H1 (cell line): Measurements from ENCODE around the gene PROX2. TPM values are rescaled to one million over a fixed set of nuclear protein-coding genes. Genes with fewer than 3 reads are reported as not detected.

Experiments
- CTCF ChIA-PET: fragments of 300-600 bp; sonication (Branson Sonifier 250); formaldehyde crosslinking; loops from one replicate; lab custom pipeline; 2021; ENCODE audit not compliant: partially characterized antibody; lab: Charles Lee
- POLR2A ChIA-PET: fragments of 300-600 bp; sonication (Branson Sonifier 250); formaldehyde crosslinking; loops from one replicate; lab custom pipeline; 2021; ENCODE audit warnings: inconsistent platforms; ENCODE audit not compliant: partially characterized antibody; lab: Charles Lee
- DNase-seq, 2 experiments: peaks; one replicate each; pipeline versions ENCODE4 v3.0.0 to v3.0.0-alpha.2; 2010 to 2022; ENCODE audit warnings: low spot score in 2 of 2, low read depth in 1 of 2, mixed read lengths in 1 of 2
- FAIRE-seq: peaks from 2 replicates; lab custom pipeline; 2011; peaks lifted over from hg19 to GRCh38; lab: Jason Lieb, UNC
- H2AFZ ChIP-seq: 2 replicates; pipeline ENCODE4 v1.8.1; 2012; ENCODE audit warnings: low read length, inconsistent platforms
- H2AK5ac ChIP-seq: 2 replicates; pipeline ENCODE4 v1.6.1; 2013; ENCODE audit warnings: low read depth, low read length
- H2BK120ac ChIP-seq: replicated peaks from 2 replicates; pipeline ENCODE3; 2013; ENCODE audit warnings: low read depth, low read length, inconsistent platforms
- H2BK12ac ChIP-seq: 2 replicates; pipeline ENCODE4 v1.6.1; 2013; ENCODE audit warnings: low read depth, low read length
- H2BK15ac ChIP-seq: 2 replicates; pipeline ENCODE4 v1.6.1; 2013; ENCODE audit warnings: low read length
- H2BK20ac ChIP-seq: 2 replicates; pipeline ENCODE4 v1.6.1; 2013; ENCODE audit warnings: low read length
- H2BK5ac ChIP-seq: 2 replicates; pipeline ENCODE4 v1.6.1; 2013; ENCODE audit warnings: low read depth, low read length
- H3K14ac ChIP-seq: 2 replicates; pipeline ENCODE4 v1.6.1; 2013; ENCODE audit warnings: inconsistent platforms; ENCODE audit not compliant: insufficient read length
- H3K18ac ChIP-seq: 2 replicates; pipeline ENCODE4 v1.6.1; 2013; ENCODE audit warnings: low read length; ENCODE audit errors: extremely low read depth
- H3K23ac ChIP-seq: 2 replicates; pipeline ENCODE4 v1.6.1; 2013; ENCODE audit warnings: inconsistent platforms; ENCODE audit not compliant: insufficient read length
- H3K23me2 ChIP-seq: 2 replicates; pipeline ENCODE4 v1.6.1; 2013; ENCODE audit warnings: low read depth, low read length
- H3K27ac ChIP-seq: 2 replicates; pipeline ENCODE4 v1.6.1; 2011; ENCODE audit warnings: low read depth, low read length, inconsistent platforms
- H3K27me3 ChIP-seq, 4 experiments: replicated peaks in 1 of 4; 1 replicate in 1 of 4; 2 replicates in 3 of 4; pipeline versions ENCODE4 v1.6.1 to v1.8.1; 2011 to 2013; ENCODE audit warnings: low read length in 3 of 4, mild to moderate bottlenecking in 3 of 4, inconsistent platforms in 2 of 4, mixed read lengths in 2 of 4, moderate library complexity in 1 of 4; ENCODE audit not compliant: control insufficient read depth in 3 of 4, insufficient read depth in 3 of 4; ENCODE audit errors: extremely low read depth in 1 of 4
- H3K36me3 ChIP-seq, 4 experiments: 2 replicates each; pipeline versions ENCODE4 v1.6.1 to v1.8.1; 2011 to 2013; ENCODE audit warnings: mild to moderate bottlenecking in 4 of 4, low read length in 3 of 4, moderate library complexity in 2 of 4, control low read depth in 1 of 4, inconsistent platforms in 1 of 4; ENCODE audit not compliant: insufficient read depth in 4 of 4, control insufficient read depth in 2 of 4
- H3K4ac ChIP-seq: replicated peaks from 2 replicates; pipeline ENCODE3; 2013; ENCODE audit warnings: low read length, low read depth, mixed read lengths, inconsistent platforms; ENCODE audit not compliant: insufficient read length
- H3K4me1 ChIP-seq, 4 experiments: replicated peaks in 1 of 4; 1 replicate in 1 of 4; 2 replicates in 3 of 4; pipeline versions ENCODE4 v1.6.1 to v1.8.1; 2011 to 2013; ENCODE audit warnings: low read length in 3 of 4, inconsistent platforms in 2 of 4, mixed read lengths in 1 of 4; ENCODE audit not compliant: insufficient read depth in 4 of 4, control insufficient read depth in 3 of 4
- H3K4me2 ChIP-seq, 2 experiments: 2 replicates each; pipeline versions ENCODE4 v1.6.1 to v1.8.1; 2011 to 2013; ENCODE audit warnings: low read depth in 2 of 2, low read length in 2 of 2, control low read depth in 1 of 2, inconsistent platforms in 1 of 2, mild to moderate bottlenecking in 1 of 2; ENCODE audit not compliant: insufficient read depth in 1 of 2
- H3K4me3 ChIP-seq, 4 experiments: fragments of 200-600, 300-600 bp in 1 of 4; sonication (generic), shearing (Covaris generic), sonication (Bioruptor Twin) in 1 of 4; 2 replicates each; pipeline versions ENCODE4 v1.5.1 to v1.8.1; 2011 to 2016; ENCODE audit warnings: low read length in 4 of 4, low read depth in 3 of 4, control low read depth in 2 of 4, inconsistent platforms in 2 of 4, mild to moderate bottlenecking in 2 of 4, mixed read lengths in 1 of 4, moderate library complexity in 1 of 4; ENCODE audit not compliant: insufficient read depth in 2 of 4; ENCODE audit errors: extremely low read depth in 1 of 4
- H3K56ac ChIP-seq: replicated peaks from 2 replicates; pipeline ENCODE3; 2013; ENCODE audit warnings: low read depth, mild to moderate bottlenecking, mixed read lengths, low read length, inconsistent platforms; ENCODE audit not compliant: insufficient read length
- H3K79me1 ChIP-seq: 2 replicates; pipeline ENCODE4 v1.6.1; 2013; ENCODE audit warnings: low read depth, low read length, control low read depth
- H3K79me2 ChIP-seq, 2 experiments: 2 replicates each; pipeline versions ENCODE4 v1.6.1 to v1.8.1; 2012 to 2013; ENCODE audit warnings: low read length in 2 of 2, mild to moderate bottlenecking in 2 of 2, inconsistent platforms in 1 of 2; ENCODE audit not compliant: insufficient read depth in 2 of 2, control insufficient read depth in 1 of 2
- H3K9ac ChIP-seq, 4 experiments: replicated peaks in 1 of 4; 1 replicate in 1 of 4; 2 replicates in 3 of 4; pipeline versions ENCODE4 v1.6.1 to v1.8.1; 2011 to 2013; ENCODE audit warnings: low read depth in 3 of 4, low read length in 3 of 4, control low read depth in 2 of 4, mild to moderate bottlenecking in 2 of 4, moderate library complexity in 2 of 4, inconsistent platforms in 1 of 4; ENCODE audit errors: extremely low read depth in 1 of 4
- H3K9me3 ChIP-seq, 2 experiments: 2 replicates each; pipeline versions ENCODE4 v1.6.1 to v1.8.1; 2012 to 2013; ENCODE audit warnings: mild to moderate bottlenecking in 2 of 2, moderate library complexity in 2 of 2, control low read depth in 1 of 2, inconsistent platforms in 1 of 2, low read depth in 1 of 2, low read length in 1 of 2, mixed read lengths in 1 of 2; ENCODE audit not compliant: insufficient read depth in 2 of 2
- H4K20me1 ChIP-seq, 2 experiments: replicated peaks in 1 of 2; 2 replicates each; pipeline versions ENCODE3 to v1.8.1; 2011 to 2013; ENCODE audit warnings: inconsistent platforms in 2 of 2, low read length in 2 of 2, mild to moderate bottlenecking in 1 of 2; ENCODE audit not compliant: insufficient read depth in 2 of 2, control insufficient read depth in 1 of 2
- H4K5ac ChIP-seq: 2 replicates; pipeline ENCODE4 v1.6.1; 2013; ENCODE audit warnings: low read length, low read depth, mixed read lengths, inconsistent platforms; ENCODE audit not compliant: insufficient read length
- H4K8ac ChIP-seq: 2 replicates; pipeline ENCODE4 v1.8.0; 2013; ENCODE audit warnings: mild to moderate bottlenecking, moderate library complexity, low read length, inconsistent platforms; ENCODE audit not compliant: insufficient read depth; ENCODE audit errors: extremely low read depth
- H4K91ac ChIP-seq: replicated peaks from 2 replicates; pipeline ENCODE3; 2013; ENCODE audit warnings: low read length, mixed read lengths, inconsistent platforms; ENCODE audit not compliant: insufficient read length
- CBX8 ChIP-seq: fragments of 300-800, 300-1000 bp; sonication (generic); IDR thresholded peaks from 2 replicates; pipeline ENCODE4 v1.7.1; 2016; ENCODE audit warnings: low read depth, low read length, borderline replicate concordance
- HDAC2 ChIP-seq, 2 experiments: fragments of 300-600 bp in 1 of 2; sonication (generic) in 1 of 2; IDR thresholded peaks; 2 replicates each; pipeline ENCODE4 v1.6.1; 2011 to 2012; ENCODE audit warnings: low read depth in 2 of 2, low read length in 2 of 2, mild to moderate bottlenecking in 2 of 2, moderate library complexity in 2 of 2, borderline replicate concordance in 1 of 2, inconsistent platforms in 1 of 2
- KDM5A ChIP-seq: fragments of 200-600 bp; IDR thresholded peaks from 2 replicates; pipeline ENCODE4 v1.7.1; 2012; ENCODE audit warnings: mild to moderate bottlenecking, low read length, inconsistent platforms, mixed read lengths
- NRF1 ChIP-seq: IDR thresholded peaks from 2 replicates; pipeline ENCODE4 v1.6.1; 2011; ENCODE audit warnings: mild to moderate bottlenecking, low read depth, low read length, improper control_type of control experiment
- RNF2 ChIP-seq: fragments of 200-900, 300-1000 bp; sonication (generic); IDR thresholded peaks from 2 replicates; pipeline ENCODE4 v1.7.1; 2016; ENCODE audit warnings: borderline replicate concordance, low read depth, mild to moderate bottlenecking, antibody characterized with exemption, low read length; ENCODE audit not compliant: poor library complexity, severe bottlenecking; ENCODE audit errors: missing control alignments
- SIRT6 ChIP-seq: IDR thresholded peaks from one replicate; pipeline ENCODE4 v1.7.1; 2012; ENCODE audit warnings: low read length, inconsistent platforms
- TAF7 ChIP-seq: optimal IDR thresholded peaks from 2 replicates; pipeline ENCODE3; 2011; ENCODE audit warnings: low read depth, mild to moderate bottlenecking, inconsistent platforms, low read length, moderate library complexity, borderline replicate concordance
- TBP ChIP-seq: IDR thresholded peaks from 2 replicates; pipeline ENCODE4 v1.6.1; 2011; ENCODE audit warnings: low read depth, low read length, improper control_type of control experiment
- ZNF274 ChIP-seq: IDR thresholded peaks from 2 replicates; pipeline ENCODE4 v1.7.0; 2012; ENCODE audit warnings: low read length, borderline replicate concordance; ENCODE audit errors: extremely low read depth
- WGBS, 2 experiments: shearing (Covaris generic) in 1 of 2; methylation state at CpG; one replicate each; pipeline versions ENCODE4 v1.1.6 to v1.1.7; 2013 to 2015; ENCODE audit warnings: low lambda C conversion rate in 2 of 2, mixed read lengths in 2 of 2, inconsistent platforms in 1 of 2, low coverage in 1 of 2, missing lambda C conversion rate in 1 of 2; ENCODE audit not compliant: insufficient replicate concordance in 2 of 2, insufficient coverage in 1 of 2, insufficient read length in 1 of 2; ENCODE audit errors: extremely low coverage in 1 of 2, missing lambda C conversion rate in 1 of 2; 5-methylcytosine and 5-hydroxymethylcytosine counted together
- polyA plus RNA-seq, 7 experiments: library from polyadenylated mRNA; depleted of rRNA in 3 of 7; stranded (reverse) in 5 of 7; unstranded in 2 of 7; fragments of >200 nt in 5 of 7; fragments of 200-250 nt in 2 of 7; gene quantifications; 1 replicate in 5 of 7; 2 replicates in 1 of 7; 4 replicates in 1 of 7; pipeline versions ENCODE4 v1.2.1 to v1.2.3, GENCODE V29; 2011 to 2013; ENCODE audit warnings: missing spikeins in 2 of 7, mixed read lengths in 2 of 7
- total RNA-seq: library from RNA; stranded (reverse); fragmentation: NEBNext Ultra II Directional; extraction: Animal tissue kit (Norgen Biotek cat#: 25700); gene quantifications from 2 replicates; pipeline ENCODE4 v1.2.1, GENCODE V29; 2021

The PROX2 gene
- total and polyA plus RNA-seq, 2 of the 8 experiments (the other 6 are each of a cell fraction or from before 2014, with no cell fraction given): 0.03 TPM; not detected in 1

DNA sequence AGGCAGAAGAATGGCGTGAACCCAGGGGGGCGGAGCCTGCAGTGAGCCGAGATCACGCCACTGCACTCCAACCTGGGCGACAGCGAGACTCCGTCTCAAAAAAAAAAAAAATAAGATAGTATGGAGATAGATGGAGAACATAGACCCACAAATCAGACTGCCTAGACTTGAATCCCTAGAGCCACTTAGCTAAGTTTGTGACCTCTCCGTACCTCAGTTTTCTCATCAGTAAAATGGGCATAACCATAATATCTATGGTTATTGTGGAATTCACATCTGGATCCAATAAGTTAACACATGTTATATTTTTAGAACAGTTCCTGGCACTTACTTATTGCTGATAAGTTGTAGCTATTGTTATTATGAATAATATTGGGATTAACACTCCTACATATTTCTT is 7.2 kb downstream of the PROX2 start:
- Histone ChIP-seq H4K20me1 (no peaks in the 10 kb centered on the region), H3K23ac (no peak overlapping the region), H3K56ac (no peak overlapping the region), H3K18ac (no peak overlapping the region), H2AK5ac (no peak overlapping the region), H2BK12ac (no peak overlapping the region), H3K4me1 (no peaks in the 10 kb centered on the region), H2BK20ac (no peak overlapping the region), H3K9ac (no peak overlapping the region), H3K4ac (no peak overlapping the region), H3K79me1 (no peaks in the 10 kb centered on the region), H2BK120ac (no peak overlapping the region), H2BK5ac (no peak overlapping the region), H3K4me3 (no peak overlapping the region), H3K36me3 (no peaks in the 10 kb centered on the region), H2AFZ (no peak overlapping the region), H2BK15ac (no peak overlapping the region), H3K27ac (no peak overlapping the region), H4K5ac (no peak overlapping the region), H3K27me3 (no peaks in the 10 kb centered on the region), H3K4me2 (no peak overlapping the region), H3K9me3 (no peaks in the 10 kb centered on the region), H3K23me2 (no peaks in the 10 kb centered on the region), H4K91ac (no peak overlapping the region), H3K14ac (no peak overlapping the region), H3K79me2 (no peaks in the 10 kb centered on the region), H4K8ac (no peak overlapping the region)
- ChIA-PET POLR2A (interaction anchor here (0.7 to 2.6 kb wide), 2 partner anchors 14 to 32 kb away, joined by 3 to 12 read pairs; no protein-coding TSS in a partner anchor), CTCF (interaction anchor here (0.7 to 17.9 kb wide), 6 partner anchors 9 to 37 kb away, joined by 3 to 364 read pairs (median 4); partner anchors contain the start of genes DLST and PROX2)
- WGBS, 2 experiments: 97% methylated on average over 6 of the region's 8 CpGs; no CpG with 5 or more reads in 1 of the 2 experiments
- DNase-seq: no peak
- FAIRE-seq: no peak
- no peak for TF ChIP-seq NRF1
- TF ChIP-seq CBX8: no peak
- no peak for TF ChIP-seq RNF2
- no peak for TF ChIP-seq TAF7
- no peak for TF ChIP-seq SIRT6
- TF ChIP-seq HDAC2 (IDR thresholded peaks at IDR 0.05; ENCODE audit: borderline replicate concordance in 1 of 2, low read depth in 2 of 2, low read length in 2 of 2): no peak
- no peak for TF ChIP-seq ZNF274
- TF ChIP-seq KDM5A: no peak
- no peak for TF ChIP-seq TBP
